Epithelial cell of prostate (primary cell): Measurements from ENCODE around the gene PRM2.
"Not testable (repeated sequence)": the region's sequence is repeated elsewhere in the genome, so short reads cannot be mapped to it uniquely, and the experiment has no call there.

Experiments used
- DNase-seq: peaks from one replicate; pipeline ENCODE4 v3.0.0-alpha.2; 2011; ENCODE audit warnings: low read depth, low spot score
- H3K27ac ChIP-seq: fragments of 450-650 bp; 2 replicates; pipeline ENCODE4 v1.5.1; 2017; ENCODE audit warnings: mild to moderate bottlenecking

Gene PRM2

GRCh38 chr16:11291091-11291703 lies 14.9 kb upstream of the PRM2 start:
- no peak overlapping the region for H3K27ac ChIP-seq
- DNase-seq: no peak

- no peak overlapping the region for H3K27ac ChIP-seq
- DNase-seq: no peak
Measured at GRCh38 chr16:11290102-11290893, 14.0 kb upstream of the PRM2 start.

- DNase-seq, H3K27ac ChIP-seq: not testable (repeated sequence)
Measured at GRCh38 chr16:11289696-11290095, 13.4 kb upstream of the PRM2 start.

- no peak for DNase-seq
- no peak overlapping the region for H3K27ac ChIP-seq
Measured at GRCh38 chr16:11289202-11289601, 12.9 kb upstream of the PRM2 start.

GRCh38 chr16:11285842-11286241 lies 9.6 kb upstream of the PRM2 start:
- no peak overlapping the region for H3K27ac ChIP-seq
- no peak for DNase-seq

- DNase-seq: no peak
- no peak overlapping the region for H3K27ac ChIP-seq
Measured at GRCh38 chr16:11283820-11284248, 7.6 kb upstream of the PRM2 start.

GRCh38 chr16:11280616-11281522 lies 4.6 kb upstream of the PRM2 start, which contains the start of gene PRM1:
Gene PRM1 (minus strand): TSS chr16:11281330. CDS start chr16:11281238, 92 bp downstream.
- no peak within 1 kb of the TSS for H3K27ac ChIP-seq
- no peak for DNase-seq

- DNase-seq: no peak
- H3K27ac ChIP-seq: no peak overlapping the region
Measured at GRCh38 chr16:11278681-11279628, 2.7 kb upstream of the PRM2 start.

- no peak overlapping the region for H3K27ac ChIP-seq
- DNase-seq: no peak
Measured at GRCh38 chr16:11277607-11278337, 1.5 kb upstream of the PRM2 start.

GRCh38 chr16:11276896-11277593 lies 765 bp upstream of the PRM2 start:
- H3K27ac ChIP-seq: no peak overlapping the region
- DNase-seq: no peak

- H3K27ac ChIP-seq: no peak overlapping the region
- no peak for DNase-seq
Measured at GRCh38 chr16:11274964-11275363, 1.3 kb downstream of the PRM2 start.

- no peak overlapping the region for H3K27ac ChIP-seq
- DNase-seq: no peak
Measured at GRCh38 chr16:11273721-11274324, 2.5 kb downstream of the PRM2 start.

- no peak for DNase-seq
- no peak within 1 kb of the TSS for H3K27ac ChIP-seq
Measured at GRCh38 chr16:11272921-11273720, 3.2 kb downstream of the PRM2 start, which contains the start of gene PRM3. Gene PRM3 (minus strand): TSS chr16:11273629. CDS start chr16:11273595, 34 bp downstream.

GRCh38 chr16:11272484-11272883 lies 3.8 kb downstream of the PRM2 start:
- no peak for DNase-seq
- no peak overlapping the region for H3K27ac ChIP-seq

- no peak overlapping the region for H3K27ac ChIP-seq
- no peak for DNase-seq
Measured at GRCh38 chr16:11271610-11272009, 4.7 kb downstream of the PRM2 start.

- H3K27ac ChIP-seq: no peak overlapping the region
- DNase-seq: no peak
Measured at GRCh38 chr16:11270602-11271162, 5.6 kb downstream of the PRM2 start.

- no peak within 1 kb of the TSS for H3K27ac ChIP-seq
- no peak for DNase-seq
Measured at GRCh38 chr16:11268921-11269375, 7.3 kb downstream of the PRM2 start, which contains the start of gene TNP2. Gene TNP2 (minus strand): TSS chr16:11269325. CDS start chr16:11269262, 63 bp downstream.
